Right lobe of liver (tissue), 6 donors: ENCODE results near the gene BHLHE23. TPM values are rescaled to one million over a fixed set of nuclear protein-coding genes. Genes with fewer than 3 reads are reported as not detected.

Experiments used
- ATAC-seq, 4 donors: fragments of 200-7000 bp; cut with Tn5 transposase; one replicate each; pipeline ENCODE4 v1.9.1; 2020; ENCODE audit warnings: mild to moderate bottlenecking in 4 of 4, moderate library complexity in 4 of 4
- DNase-seq, 3 donors: peaks; one replicate each; pipeline ENCODE4 v3.0.0-alpha.2; 2020
- H3K27ac ChIP-seq, 3 donors: fragments of 200-600 bp; one replicate each; pipeline ENCODE4 v1.8.0; 2022
- H3K27me3 ChIP-seq, 2 donors: fragments of 200-600 bp; one replicate each; pipeline ENCODE4 v1.8.0; 2022
- H3K36me3 ChIP-seq, 4 donors: fragments of 200-600 bp; sonication (generic) in 1 of 4; one replicate each; pipeline versions ENCODE4 v1.5.1 to v1.8.0; 2017 to 2022; ENCODE audit warnings: control low read depth in 1 of 4
- H3K4me1 ChIP-seq, 4 donors: fragments of 200-600 bp; sonication (generic) in 1 of 4; one replicate each; pipeline versions ENCODE4 v1.5.1 to v1.8.0; 2017 to 2022; ENCODE audit warnings: control low read depth in 1 of 4
- H3K4me3 ChIP-seq, 3 donors: fragments of 200-600 bp; one replicate each; pipeline ENCODE4 v1.8.0; 2022
- H3K9me3 ChIP-seq, 4 donors: fragments of 200-600 bp; sonication (generic) in 1 of 4; one replicate each; pipeline versions ENCODE4 v1.5.1 to v1.8.0; 2017 to 2022; ENCODE audit warnings: control low read depth in 1 of 4
- CTCF ChIP-seq, 4 donors: fragments of 200-600 bp in 3 of 4; fragments of 450-650 bp in 1 of 4; IDR thresholded peaks; one replicate each; pipeline versions ENCODE4 v1.5.1 to v1.8.0; 2016 to 2022; ENCODE audit warnings: antibody characterized with exemption in 4 of 4, mild to moderate bottlenecking in 2 of 4
- POLR2A ChIP-seq: fragments of 450-650 bp; IDR thresholded peaks from one replicate; pipeline ENCODE4 v1.6.1; 2017; ENCODE audit warnings: antibody characterized with exemption, mild to moderate bottlenecking
- WGBS: methylation state at CpG from one replicate; pipeline ENCODE4 v1.1.6; 2018; ENCODE audit warnings: low coverage, low lambda C conversion rate; ENCODE audit not compliant: insufficient coverage; ENCODE audit errors: missing lambda C conversion rate; 5-methylcytosine and 5-hydroxymethylcytosine counted together
- intact Hi-C, 2 donors: fragments of 100-400 bp; cut with DNase I; formaldehyde crosslinking; loops; one replicate each; pipeline versions ENCODE4 v1.11.2 to v1.14.1; 2022
- total RNA-seq, 6 experiments: library from RNA; depleted of rRNA in 2 of 6; stranded (reverse); fragments of >200 nt in 2 of 6; fragmentation: NEBNext Ultra II Directional in 3 of 6; extraction: Animal tissue kit (Norgen Biotek cat#: 25700) in 3 of 6; gene quantifications; one replicate each; pipeline versions ENCODE4 v1.1.0 to v1.2.4, GENCODE V29; 2016 to 2023
- donor health status: DM: no; HTN: yes; CAD: no.
- donor health status: DM: no; HTN: no; CAD: no.
- donor health status: DM: no; HTN: no; CAD: no.
- donor health status: DM: no; HTN: yes; CAD: no.
- donor health status: DM: no; HTN: yes; CAD: no.

Gene BHLHE23
- total RNA-seq, 6 experiments from 2014 or later = not detected

- peaks cover 0 to 46% (median 18%) of the 10 kb centered on the region in 4 donors for H3K36me3 ChIP-seq
- peak in 1 of 3 donors; percentile 36 for DNase-seq
- TF ChIP-seq POLR2A (no peak), CTCF (IDR thresholded peaks at IDR 0.05) (no peak)
- intact Hi-C loops = loop anchor here in 1 of 2 donors (10.0 kb wide), 1 partner anchor 60 kb away; no protein-coding TSS in a partner anchor
- H3K4me1 ChIP-seq = peaks cover 0 to 5% (median 0%) of the 10 kb centered on the region in 4 donors
- WGBS = 69% methylated on average over 8 of the region's 20 CpGs
- H3K27ac ChIP-seq = no peak overlapping the region
- ATAC-seq = no peak
- no peaks in the 10 kb centered on the region for H3K27me3 ChIP-seq
- H3K9me3 ChIP-seq = no peaks in the 10 kb centered on the region
- no peak overlapping the region for H3K4me3 ChIP-seq
These were observed 42.1 kb downstream of the BHLHE23 start for GRCh38 chr20:62964700-62965099.

GRCh38 chr20:62963614-62964397 is 43.0 kb downstream of the BHLHE23 start:
- H3K27me3 ChIP-seq = no peaks in the 10 kb centered on the region
- H3K4me1 ChIP-seq = peaks cover 0 to 5% (median 0%) of the 10 kb centered on the region in 4 donors
- peaks cover 0 to 49% (median 21%) of the 10 kb centered on the region in 4 donors for H3K36me3 ChIP-seq
- WGBS = 83% methylated on average over 6 of the region's 32 CpGs
- ATAC-seq (no peak), DNase-seq (peak in 1 of 3 donors; percentile 44)
- no peaks in the 10 kb centered on the region for H3K9me3 ChIP-seq
- no peak overlapping the region for H3K4me3 ChIP-seq
- no peak overlapping the region for H3K27ac ChIP-seq
- intact Hi-C loops = loop anchor here in 1 of 2 donors (10.0 kb wide), 1 partner anchor 59 kb away; no protein-coding TSS in a partner anchor
- TF ChIP-seq POLR2A (no peak), CTCF (IDR thresholded peaks at IDR 0.05) (no peak)

GRCh38 chr20:62962891-62963613 is 43.7 kb downstream of the BHLHE23 start:
- Histone ChIP-seq H3K27ac (no peak overlapping the region), H3K4me1 (peaks cover 0 to 2% (median 0%) of the 10 kb centered on the region in 4 donors), H3K36me3 (peaks cover 0 to 52% (median 21%) of the 10 kb centered on the region in 4 donors), H3K27me3 (no peaks in the 10 kb centered on the region), H3K4me3 (no peak overlapping the region), H3K9me3 (no peaks in the 10 kb centered on the region)
- intact Hi-C loops = loop anchor here in 1 of 2 donors (10.0 kb wide), 1 partner anchor 58 kb away; no protein-coding TSS in a partner anchor
- TF ChIP-seq CTCF (IDR thresholded peaks at IDR 0.05) (no peak), POLR2A (no peak)
- ATAC-seq = peak in 1 of 4 donors; percentile 5
- DNase-seq = peak in 1 of 3 donors; percentile 51
- WGBS = 71% methylated on average over 7 of the region's 32 CpGs

GRCh38 chr20:62962221-62962879 is 44.4 kb downstream of the BHLHE23 start:
- DNase-seq (peak in 1 of 3 donors; percentile 45), ATAC-seq (no peak)
- H3K9me3 ChIP-seq = no peaks in the 10 kb centered on the region
- no peaks in the 10 kb centered on the region for H3K27me3 ChIP-seq
- intact Hi-C loops = loop anchor here in 1 of 2 donors (10.0 kb wide), 1 partner anchor 58 kb away; no protein-coding TSS in a partner anchor
- peaks cover 0 to 59% (median 21%) of the 10 kb centered on the region in 4 donors for H3K36me3 ChIP-seq
- no peak overlapping the region for H3K4me3 ChIP-seq
- TF ChIP-seq POLR2A (no peak), CTCF (IDR thresholded peaks at IDR 0.05) (no peak)
- no peak overlapping the region for H3K27ac ChIP-seq
- H3K4me1 ChIP-seq = no peaks in the 10 kb centered on the region
- WGBS = 82% methylated on average over 7 of the region's 30 CpGs
